GM12878 (cell line): Measurements from ENCODE around the gene SELENOO. TPM values are rescaled to one million over a fixed set of nuclear protein-coding genes. Genes with fewer than 3 reads are reported as not detected.

ENCODE experiments used
- BMI1 ChIP-seq: fragments of 450-650 bp; IDR thresholded peaks from 2 replicates; pipeline ENCODE4 v1.6.1; 2016; ENCODE audit warnings: mild to moderate bottlenecking, moderate library complexity, borderline replicate concordance
- CHD4 ChIP-seq: fragments of 200-600 bp; sonication (generic); IDR thresholded peaks from 2 replicates; pipeline ENCODE4 v1.6.1; 2016; ENCODE audit warnings: mild to moderate bottlenecking
- CTCF ChIP-seq, 3 experiments: IDR thresholded peaks in 2 of 3; conservative IDR thresholded peaks in 1 of 3; 2 replicates each; pipeline ENCODE4 v1.5.1; 2011; ENCODE audit warnings: low read depth in 3 of 3, low read length in 3 of 3, mild to moderate bottlenecking in 3 of 3, control low read depth in 2 of 3, moderate library complexity in 2 of 3, inconsistent platforms in 1 of 3, mixed read lengths in 1 of 3; ENCODE audit not compliant: control insufficient read depth in 2 of 3, insufficient read depth in 1 of 3; ENCODE audit errors: extremely low read depth in 1 of 3
- IKZF1 ChIP-seq: fragments of 450-650 bp; conservative IDR thresholded peaks from 2 replicates; pipeline ENCODE4 v1.6.1; 2017; ENCODE audit warnings: antibody characterized with exemption, mild to moderate bottlenecking
- MTA3 ChIP-seq: IDR thresholded peaks from 2 replicates; pipeline ENCODE4 v1.6.1; 2012; ENCODE audit warnings: low read length, inconsistent platforms, borderline replicate concordance
- NR2C2 ChIP-seq: IDR thresholded peaks from 2 replicates; pipeline ENCODE4 v1.6.1; 2011; ENCODE audit warnings: borderline replicate concordance, low read depth; ENCODE audit not compliant: control insufficient read depth, insufficient read length
- PML ChIP-seq: IDR thresholded peaks from 2 replicates; pipeline ENCODE4 v1.6.1; 2012; ENCODE audit warnings: low read length, inconsistent platforms
- PRDM15 ChIP-seq: fragments of 450-650 bp; formaldehyde crosslinking; IDR thresholded peaks from 2 replicates; pipeline ENCODE4 v1.4.0; 2020; ENCODE audit warnings: mild to moderate bottlenecking, moderate library complexity
- RAD51 ChIP-seq: fragments of 450-650 bp; IDR thresholded peaks from 2 replicates; pipeline ENCODE4 v1.6.1; 2016; ENCODE audit warnings: moderate library complexity, mild to moderate bottlenecking, inconsistent platforms
- RUNX3 ChIP-seq: IDR thresholded peaks from 2 replicates; pipeline ENCODE4 v1.6.1; 2012; ENCODE audit warnings: low read length, inconsistent platforms
- SRF ChIP-seq, 2 experiments: IDR thresholded peaks; 2 replicates each; pipeline ENCODE4 v1.6.1; 2011; ENCODE audit warnings: low read depth in 2 of 2, low read length in 2 of 2, mild to moderate bottlenecking in 1 of 2, moderate library complexity in 1 of 2
- TBL1XR1 ChIP-seq: IDR thresholded peaks from 2 replicates; pipeline ENCODE4 v1.6.1; 2012; ENCODE audit warnings: low read depth, low read length, improper control_type of control experiment
- TCF7 ChIP-seq: IDR thresholded peaks from 2 replicates; pipeline ENCODE4 v1.6.1; 2014; ENCODE audit warnings: antibody characterized with exemption, borderline replicate concordance
- YBX1 ChIP-seq: fragments of 450-650 bp; IDR thresholded peaks from 2 replicates; pipeline ENCODE4 v1.6.1; 2016; ENCODE audit warnings: antibody characterized with exemption
- ZNF274 ChIP-seq: IDR thresholded peaks from one replicate; pipeline ENCODE4 v1.8.0; 2011; ENCODE audit not compliant: insufficient read length, insufficient read depth
- polyA plus RNA-seq, 11 experiments: library from polyadenylated mRNA; depleted of rRNA in 4 of 11; unstranded in 6 of 11; stranded (reverse) in 5 of 11; fragments of >200 nt; fragmentation: Nextera tagmentation in 4 of 11; fragmentation: Illumina TruSeq in 1 of 11; extraction: Ambion mirVana in 4 of 11; extraction: Trizol in 1 of 11; gene quantifications; 1 replicate in 1 of 11; 2 replicates in 10 of 11; pipeline versions ENCODE4 v1.2.1 to v1.2.3, GENCODE V29; 2011 to 2016; ENCODE audit warnings: inconsistent platforms in 2 of 11, missing spikeins in 2 of 11, low read depth in 1 of 11
- total RNA-seq, 4 experiments: library from RNA; depleted of rRNA in 3 of 4; stranded (reverse); fragments of >200 nt in 3 of 4; fragmentation: Illumina TruSeq in 1 of 4; extraction: Trizol in 1 of 4; gene quantifications; 2 replicates each; pipeline versions ENCODE4 v1.2.1 to v1.2.3, GENCODE V29; 2013 to 2021
- TF ChIP-seq, protein P1 (sequence below): fragments of 450-650 bp; IDR thresholded peaks from 2 replicates; pipeline ENCODE4 v1.6.1; 2017; ENCODE audit warnings: mild to moderate bottlenecking, moderate library complexity
- TF ChIP-seq, protein P2 (sequence below): fragments of 450-650 bp; IDR thresholded peaks from 2 replicates; pipeline ENCODE4 v1.6.1; 2018; ENCODE audit warnings: mild to moderate bottlenecking, low read depth, moderate library complexity; ENCODE audit not compliant: partially characterized antibody

The SELENOO gene
- total and polyA plus RNA-seq, 10 of the 15 experiments (the other 5 are each of a cell fraction or from before 2014, with no cell fraction given) = 0.42 to 23.3 (median 3.3) TPM

- TF ChIP-seq CTCF (IDR thresholded peaks at IDR 0.05 in 2 of 3, conservative IDR thresholded peaks at IDR 0.05 in 1 of 3; ENCODE audit: control insufficient read depth in 2 of 3, extremely low read depth in 1 of 3, insufficient read depth in 1 of 3, low read depth in 3 of 3, low read length in 3 of 3) (no peak), RAD51 (no peak), BMI1 (no peak), CHD4 (no peak), MTA3 (no peak), TBL1XR1 (peak; percentile 76; the same call in 1 of the 2 replicates), SRF (IDR thresholded peaks at IDR 0.05; ENCODE audit: low read depth in 2 of 2, low read length in 2 of 2) (no peak), NR2C2 (no peak), PRDM15 (CRISPR knock-in tag) (no peak), PML (no peak), RUNX3 (no peak), YBX1 (no peak), IKZF1 (no peak; the same call in 1 of the 2 replicates), TCF7 (no peak), ZNF274 (no peak)
- TF ChIP-seq, protein P1, sequence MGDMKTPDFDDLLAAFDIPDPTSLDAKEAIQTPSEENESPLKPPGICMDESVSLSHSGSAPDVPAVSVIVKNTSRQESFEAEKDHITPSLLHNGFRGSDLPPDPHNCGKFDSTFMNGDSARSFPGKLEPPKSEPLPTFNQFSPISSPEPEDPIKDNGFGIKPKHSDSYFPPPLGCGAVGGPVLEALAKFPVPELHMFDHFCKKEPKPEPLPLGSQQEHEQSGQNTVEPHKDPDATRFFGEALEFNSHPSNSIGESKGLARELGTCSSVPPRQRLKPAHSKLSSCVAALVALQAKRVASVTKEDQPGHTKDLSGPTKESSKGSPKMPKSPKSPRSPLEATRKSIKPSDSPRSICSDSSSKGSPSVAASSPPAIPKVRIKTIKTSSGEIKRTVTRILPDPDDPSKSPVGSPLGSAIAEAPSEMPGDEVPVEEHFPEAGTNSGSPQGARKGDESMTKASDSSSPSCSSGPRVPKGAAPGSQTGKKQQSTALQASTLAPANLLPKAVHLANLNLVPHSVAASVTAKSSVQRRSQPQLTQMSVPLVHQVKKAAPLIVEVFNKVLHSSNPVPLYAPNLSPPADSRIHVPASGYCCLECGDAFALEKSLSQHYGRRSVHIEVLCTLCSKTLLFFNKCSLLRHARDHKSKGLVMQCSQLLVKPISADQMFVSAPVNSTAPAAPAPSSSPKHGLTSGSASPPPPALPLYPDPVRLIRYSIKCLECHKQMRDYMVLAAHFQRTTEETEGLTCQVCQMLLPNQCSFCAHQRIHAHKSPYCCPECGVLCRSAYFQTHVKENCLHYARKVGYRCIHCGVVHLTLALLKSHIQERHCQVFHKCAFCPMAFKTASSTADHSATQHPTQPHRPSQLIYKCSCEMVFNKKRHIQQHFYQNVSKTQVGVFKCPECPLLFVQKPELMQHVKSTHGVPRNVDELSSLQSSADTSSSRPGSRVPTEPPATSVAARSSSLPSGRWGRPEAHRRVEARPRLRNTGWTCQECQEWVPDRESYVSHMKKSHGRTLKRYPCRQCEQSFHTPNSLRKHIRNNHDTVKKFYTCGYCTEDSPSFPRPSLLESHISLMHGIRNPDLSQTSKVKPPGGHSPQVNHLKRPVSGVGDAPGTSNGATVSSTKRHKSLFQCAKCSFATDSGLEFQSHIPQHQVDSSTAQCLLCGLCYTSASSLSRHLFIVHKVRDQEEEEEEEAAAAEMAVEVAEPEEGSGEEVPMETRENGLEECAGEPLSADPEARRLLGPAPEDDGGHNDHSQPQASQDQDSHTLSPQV = no peak
- TF ChIP-seq, protein P2, sequence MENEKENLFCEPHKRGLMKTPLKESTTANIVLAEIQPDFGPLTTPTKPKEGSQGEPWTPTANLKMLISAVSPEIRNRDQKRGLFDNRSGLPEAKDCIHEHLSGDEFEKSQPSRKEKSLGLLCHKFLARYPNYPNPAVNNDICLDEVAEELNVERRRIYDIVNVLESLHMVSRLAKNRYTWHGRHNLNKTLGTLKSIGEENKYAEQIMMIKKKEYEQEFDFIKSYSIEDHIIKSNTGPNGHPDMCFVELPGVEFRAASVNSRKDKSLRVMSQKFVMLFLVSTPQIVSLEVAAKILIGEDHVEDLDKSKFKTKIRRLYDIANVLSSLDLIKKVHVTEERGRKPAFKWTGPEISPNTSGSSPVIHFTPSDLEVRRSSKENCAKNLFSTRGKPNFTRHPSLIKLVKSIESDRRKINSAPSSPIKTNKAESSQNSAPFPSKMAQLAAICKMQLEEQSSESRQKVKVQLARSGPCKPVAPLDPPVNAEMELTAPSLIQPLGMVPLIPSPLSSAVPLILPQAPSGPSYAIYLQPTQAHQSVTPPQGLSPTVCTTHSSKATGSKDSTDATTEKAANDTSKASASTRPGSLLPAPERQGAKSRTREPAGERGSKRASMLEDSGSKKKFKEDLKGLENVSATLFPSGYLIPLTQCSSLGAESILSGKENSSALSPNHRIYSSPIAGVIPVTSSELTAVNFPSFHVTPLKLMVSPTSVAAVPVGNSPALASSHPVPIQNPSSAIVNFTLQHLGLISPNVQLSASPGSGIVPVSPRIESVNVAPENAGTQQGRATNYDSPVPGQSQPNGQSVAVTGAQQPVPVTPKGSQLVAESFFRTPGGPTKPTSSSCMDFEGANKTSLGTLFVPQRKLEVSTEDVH = no peak
Measured at GRCh38 chr22:50190941-50191741, 9.7 kb upstream of the SELENOO start (continued).
